Neural progenitor cell (in vitro differentiated cells): ENCODE data around the gene KRTAP5-6. TPM values are rescaled to one million over a fixed set of nuclear protein-coding genes. Genes with fewer than 3 reads are reported as not detected.

ENCODE experiments used
- DNase-seq: peaks from one replicate; pipeline ENCODE4 v3.0.0-alpha.2; 2016; ENCODE audit warnings: low spot score
- H2AFZ ChIP-seq: fragments of 200-600 bp; sonication (generic); replicated peaks from 2 replicates; pipeline ENCODE4 v1.6.1; 2016; ENCODE audit warnings: antibody characterized with exemption
- H3F3A ChIP-seq: fragments of 200-600 bp; sonication (generic); 2 replicates; pipeline ENCODE4 v1.6.1; 2016; ENCODE audit warnings: antibody characterized with exemption, low read depth
- H3K27ac ChIP-seq: fragments of 200-600 bp; sonication (generic); 2 replicates; pipeline ENCODE4 v1.5.1; 2016; ENCODE audit warnings: mild to moderate bottlenecking
- H3K27me3 ChIP-seq: fragments of 200-600 bp; sonication (generic); 2 replicates; pipeline ENCODE4 v1.6.1; 2016; ENCODE audit warnings: mild to moderate bottlenecking, moderate library complexity
- H3K36me3 ChIP-seq: fragments of 200-600 bp; sonication (generic); 2 replicates; pipeline ENCODE4 v1.5.1; 2016
- H3K4me1 ChIP-seq: fragments of 200-600 bp; sonication (generic); 2 replicates; pipeline ENCODE4 v1.6.1; 2016; ENCODE audit warnings: mixed run types
- H3K4me2 ChIP-seq: fragments of 200-600 bp; sonication (generic); 2 replicates; pipeline ENCODE4 v1.6.1; 2016
- H3K4me3 ChIP-seq: fragments of 200-600 bp; sonication (generic); 2 replicates; pipeline ENCODE4 v1.5.1; 2016
- H3K79me2 ChIP-seq: fragments of 200-600 bp; sonication (generic); 2 replicates; pipeline ENCODE4 v1.6.1; 2016; ENCODE audit warnings: low read depth
- H3K9ac ChIP-seq: fragments of 200-600 bp; sonication (generic); 2 replicates; pipeline ENCODE4 v1.6.1; 2016
- H3K9me3 ChIP-seq: fragments of 200-600 bp; sonication (generic); 2 replicates; pipeline ENCODE4 v1.5.1; 2016; ENCODE audit warnings: low read depth
- H4K20me1 ChIP-seq: fragments of 200-600 bp; sonication (generic); 2 replicates; pipeline ENCODE4 v1.6.1; 2016; ENCODE audit warnings: low read depth
- H3K27ac Mint-ChIP-seq: 3 replicates; pipeline ENCODE4 v1.8.0; 2021; ENCODE audit warnings: mixed read lengths
- H3K27me3 Mint-ChIP-seq: 2 replicates; pipeline ENCODE4 v1.8.0; 2022; ENCODE audit warnings: low read depth, mild to moderate bottlenecking, inconsistent platforms, moderate library complexity, mixed read lengths; ENCODE audit not compliant: insufficient read depth
- H3K36me3 Mint-ChIP-seq: 3 replicates; pipeline ENCODE4 v1.8.0; 2021; ENCODE audit warnings: mixed read lengths
- H3K4me1 Mint-ChIP-seq: 3 replicates; pipeline ENCODE4 v1.8.0; 2021; ENCODE audit warnings: mixed read lengths
- H3K4me3 Mint-ChIP-seq: 3 replicates; pipeline ENCODE4 v1.8.0; 2021; ENCODE audit warnings: mild to moderate bottlenecking, moderate library complexity, mixed read lengths
- H3K9me3 Mint-ChIP-seq: 3 replicates; pipeline ENCODE4 v1.8.0; 2020; ENCODE audit warnings: mixed read lengths
- CTCF ChIP-seq: fragments of 200-600 bp; sonication (generic); IDR thresholded peaks from 2 replicates; pipeline ENCODE4 v1.5.1; 2017; ENCODE audit warnings: antibody characterized with exemption, mild to moderate bottlenecking
- EZH2 ChIP-seq: fragments of 200-600 bp; sonication (generic); IDR thresholded peaks from 2 replicates; pipeline ENCODE4 v1.6.1; 2017; ENCODE audit warnings: antibody characterized with exemption, mild to moderate bottlenecking, moderate library complexity
- EZH2phosphoT487 ChIP-seq: fragments of 200-600 bp; sonication (generic); IDR thresholded peaks from 2 replicates; pipeline ENCODE4 v1.6.1; 2017; ENCODE audit warnings: antibody characterized with exemption
- total RNA-seq: library from RNA; depleted of rRNA; stranded (reverse); fragments of >200 nt; gene quantifications from 2 replicates; pipeline ENCODE4 v1.2.3, GENCODE V29; 2015; ENCODE audit warnings: low replicate concordance

The KRTAP5-6 gene
- total RNA-seq, 1 donor from 2014 or later: not detected

GRCh38 chr11:1746511-1746931, 49.5 kb downstream of the KRTAP5-6 start:
- H3K4me1 ChIP-seq: peaks cover 18% of the 10 kb centered on the region
- Mint-ChIP-seq H3K36me3 (peaks cover 4% of the 10 kb centered on the region), H3K27ac (no peak overlapping the region), H3K4me3 (no peak overlapping the region), H3K9me3 (peaks cover 7% of the 10 kb centered on the region), H3K27me3 (peaks cover 28% of the 10 kb centered on the region), H3K4me1 (peaks cover 15% of the 10 kb centered on the region)
- no peak overlapping the region for H3K27ac ChIP-seq
- H3K4me3 ChIP-seq: no peak overlapping the region
- H3K4me2 ChIP-seq: no peak overlapping the region
- no peaks in the 10 kb centered on the region for H3K36me3 ChIP-seq
- TF ChIP-seq EZH2 (no peak), CTCF (no peak), EZH2phosphoT487 (no peak)
- H3K79me2 ChIP-seq: no peaks in the 10 kb centered on the region
- H3K9me3 ChIP-seq: no peaks in the 10 kb centered on the region
- H3F3A ChIP-seq: peaks cover 15% of the 10 kb centered on the region
- no peak overlapping the region for H3K9ac ChIP-seq
- peaks cover 8% of the 10 kb centered on the region for H4K20me1 ChIP-seq
- H2AFZ ChIP-seq: no peak overlapping the region
- no peak for DNase-seq
- peaks cover 72% of the 10 kb centered on the region for H3K27me3 ChIP-seq

GRCh38 chr11:1746956-1747752, 50.2 kb downstream of the KRTAP5-6 start:
- Histone ChIP-seq H3K4me1 (peaks cover 18% of the 10 kb centered on the region), H3K9me3 (no peaks in the 10 kb centered on the region), H3K27me3 (peaks cover 66% of the 10 kb centered on the region), H2AFZ (no peak overlapping the region), H3K9ac (no peak overlapping the region), H3K4me3 (no peak overlapping the region), H3F3A (peaks cover 15% of the 10 kb centered on the region), H3K27ac (no peak overlapping the region), H4K20me1 (peaks cover 8% of the 10 kb centered on the region), H3K36me3 (no peaks in the 10 kb centered on the region), H3K4me2 (no peak overlapping the region), H3K79me2 (no peaks in the 10 kb centered on the region)
- Mint-ChIP-seq H3K9me3 (peaks cover 7% of the 10 kb centered on the region), H3K4me1 (peaks cover 15% of the 10 kb centered on the region), H3K27me3 (peaks cover 28% of the 10 kb centered on the region), H3K4me3 (peak overlapping the region; percentile 52), H3K36me3 (peaks cover 4% of the 10 kb centered on the region), H3K27ac (no peak overlapping the region)
- TF ChIP-seq EZH2 (no peak), EZH2phosphoT487 (no peak), CTCF (no peak)
- DNase-seq: no peak

Other genes starting within 250 kb of the KRTAP5-6 start
- 8.0 and 17.6 TPM in 2 replicates for gene MOB2, start 210.4 kb upstream of the KRTAP5-6 start, total RNA-seq
- gene DUSP8, start 124.9 kb upstream of the KRTAP5-6 start, total RNA-seq: 0.09 and 0.28 TPM in 2 replicates
- not detected in 2 replicates for gene KRTAP5-1, start 111.9 kb upstream of the KRTAP5-6 start, total RNA-seq
- gene KRTAP5-2, start 98.9 kb upstream of the KRTAP5-6 start, total RNA-seq: not detected in 2 replicates
- not detected in 2 replicates for gene KRTAP5-3, start 88.7 kb upstream of the KRTAP5-6 start, total RNA-seq
- not detected in 2 replicates for gene KRTAP5-4, start 75.1 kb upstream of the KRTAP5-6 start, total RNA-seq
- not detected in 2 replicates for gene KRTAP5-5, start 67.4 kb upstream of the KRTAP5-6 start, total RNA-seq
- gene IFITM10, start 53.4 kb downstream of the KRTAP5-6 start, total RNA-seq: 0.34 TPM in 1 of 2 replicates, not detected in the other
- gene CTSD, start 66.7 kb downstream of the KRTAP5-6 start, total RNA-seq: 38.2 and 94.6 TPM in 2 replicates
- not detected in 2 replicates for gene SYT8, start 137.8 kb downstream of the KRTAP5-6 start, total RNA-seq
- gene TNNI2, start 141.8 kb downstream of the KRTAP5-6 start, total RNA-seq: 1.2 and 2.6 TPM in 2 replicates
- not detected in 2 replicates for gene LSP1, start 155.9 kb downstream of the KRTAP5-6 start, total RNA-seq
- not detected in 2 replicates for gene PRR33, start 194.7 kb downstream of the KRTAP5-6 start, total RNA-seq
- gene TNNT3, start 222.5 kb downstream of the KRTAP5-6 start, total RNA-seq: 0.40 and 0.92 TPM in 2 replicates